ENCODE data around the gene RNF32. TPM values are rescaled to one million over a fixed set of nuclear protein-coding genes. Genes with fewer than 3 reads are reported as not detected.

RNF32 gene
- total RNA-seq, 2 experiments from 2014 or later = 0.97 to 2.2 TPM

DNA sequence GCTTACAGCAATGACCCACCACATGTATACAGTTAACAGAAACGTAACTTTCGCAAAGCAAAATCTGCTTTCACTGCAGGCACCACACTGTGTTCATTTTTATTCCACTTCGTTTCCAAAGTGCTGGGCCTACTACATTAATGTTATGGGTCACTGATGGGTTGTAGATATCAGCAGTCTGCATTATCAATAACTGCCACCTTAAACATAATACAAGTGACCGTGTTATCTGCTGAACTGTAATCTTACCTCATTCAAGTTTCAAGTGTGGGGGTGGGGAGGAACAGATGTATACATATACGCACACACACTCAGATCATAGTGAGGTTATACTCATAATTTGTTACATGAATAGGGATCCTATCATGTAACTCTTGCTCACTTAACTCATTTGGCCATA is 21.1 kb downstream of the RNF32 start:
- no peak overlapping the region for H3K27ac Mint-ChIP-seq
- no peaks in the 10 kb centered on the region for H3K4me1 Mint-ChIP-seq
- H3K27me3 Mint-ChIP-seq = peaks cover 11% of the 10 kb centered on the region
- H3K9me3 Mint-ChIP-seq = no peaks in the 10 kb centered on the region
- DNase-seq (no peak), ATAC-seq (ENCODE audit: low read depth) (no peak)
- POLR2A ChIA-PET = no interaction called here
- H3K36me3 Mint-ChIP-seq = no peaks in the 10 kb centered on the region
- H3K4me3 Mint-ChIP-seq = no peak overlapping the region

DNA sequence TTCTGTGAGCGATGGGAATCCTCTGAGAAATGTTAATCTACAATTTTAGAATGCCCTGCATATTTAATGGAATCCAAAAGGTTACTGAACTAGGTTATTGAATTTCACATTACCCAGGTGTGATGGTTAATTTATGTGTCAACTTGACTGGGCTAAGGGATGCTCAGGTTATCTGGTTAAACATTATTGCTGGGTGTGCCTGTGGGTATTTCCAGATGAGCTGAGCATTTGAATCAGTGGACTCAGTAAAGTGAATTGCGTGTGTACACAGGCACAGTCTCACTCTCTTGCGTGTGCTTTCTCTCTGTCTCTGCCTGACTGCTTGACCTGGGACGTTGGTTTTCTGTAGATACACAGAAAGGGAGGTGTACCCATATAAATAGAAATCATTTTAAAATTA is 21.7 kb downstream of the RNF32 start:
- POLR2A ChIA-PET = interaction anchor here (0.6 kb wide), 1 partner anchor 694 kb away, joined by 3 read pairs; no protein-coding TSS in a partner anchor
- H3K4me3 Mint-ChIP-seq = no peak overlapping the region
- ATAC-seq (ENCODE audit: low read depth) (no peak), DNase-seq (no peak)
- no peaks in the 10 kb centered on the region for H3K9me3 Mint-ChIP-seq
- H3K4me1 Mint-ChIP-seq = no peaks in the 10 kb centered on the region
- no peaks in the 10 kb centered on the region for H3K36me3 Mint-ChIP-seq
- no peak overlapping the region for H3K27ac Mint-ChIP-seq
- H3K27me3 Mint-ChIP-seq = peaks cover 11% of the 10 kb centered on the region

GRCh38 chr7:156665101-156665500 is 24.5 kb downstream of the RNF32 start:
- POLR2A ChIA-PET = no interaction called here
- ATAC-seq (ENCODE audit: low read depth) (no peak), DNase-seq (no peak)
- Mint-ChIP-seq H3K4me3 (no peak overlapping the region), H3K4me1 (no peaks in the 10 kb centered on the region), H3K9me3 (no peaks in the 10 kb centered on the region), H3K36me3 (peaks cover 2% of the 10 kb centered on the region), H3K27me3 (peaks cover 2% of the 10 kb centered on the region), H3K27ac (no peak overlapping the region)

GRCh38 chr7:156666368-156667109 is 26.0 kb downstream of the RNF32 start:
- Mint-ChIP-seq H3K27ac (no peak overlapping the region), H3K4me3 (no peak overlapping the region)
- ATAC-seq (ENCODE audit: low read depth) = no peak

GRCh38 chr7:156667110-156667426 is 26.5 kb downstream of the RNF32 start:
- no peak for ATAC-seq (ENCODE audit: low read depth)
- no peak for DNase-seq

More at GRCh38 chr7:156666368-156667109, 26.0 kb downstream of the RNF32 start:
- Mint-ChIP-seq H3K36me3 (peaks cover 2% of the 10 kb centered on the region), H3K27me3 (no peaks in the 10 kb centered on the region), H3K4me1 (no peaks in the 10 kb centered on the region), H3K9me3 (no peaks in the 10 kb centered on the region)
- no peak for DNase-seq
- POLR2A ChIA-PET = no interaction called here

GRCh38 chr7:156668130-156668741 is 27.7 kb downstream of the RNF32 start:
- POLR2A ChIA-PET = no interaction called here
- ATAC-seq (ENCODE audit: low read depth) (no peak), DNase-seq (no peak)
- Mint-ChIP-seq H3K4me3 (no peak overlapping the region), H3K27ac (no peak overlapping the region), H3K36me3 (peaks cover 2% of the 10 kb centered on the region), H3K9me3 (no peaks in the 10 kb centered on the region), H3K27me3 (no peaks in the 10 kb centered on the region), H3K4me1 (no peaks in the 10 kb centered on the region)

More at GRCh38 chr7:156667110-156667426, 26.5 kb downstream of the RNF32 start:
- Mint-ChIP-seq H3K4me1 (no peaks in the 10 kb centered on the region), H3K4me3 (no peak overlapping the region), H3K27me3 (no peaks in the 10 kb centered on the region), H3K27ac (no peak overlapping the region), H3K36me3 (peaks cover 2% of the 10 kb centered on the region), H3K9me3 (no peaks in the 10 kb centered on the region)
- POLR2A ChIA-PET = no interaction called here

- no peaks in the 10 kb centered on the region for H3K27me3 Mint-ChIP-seq
- H3K36me3 Mint-ChIP-seq = peaks cover 2% of the 10 kb centered on the region
- no peaks in the 10 kb centered on the region for H3K9me3 Mint-ChIP-seq
- no peak overlapping the region for H3K27ac Mint-ChIP-seq
- no peak for ATAC-seq (ENCODE audit: low read depth)
- no peak for DNase-seq
- POLR2A ChIA-PET = no interaction called here
- no peaks in the 10 kb centered on the region for H3K4me1 Mint-ChIP-seq
- H3K4me3 Mint-ChIP-seq = no peak overlapping the region
Observed at GRCh38 chr7:156669035-156669828, 28.7 kb downstream of the RNF32 start.

DNA sequence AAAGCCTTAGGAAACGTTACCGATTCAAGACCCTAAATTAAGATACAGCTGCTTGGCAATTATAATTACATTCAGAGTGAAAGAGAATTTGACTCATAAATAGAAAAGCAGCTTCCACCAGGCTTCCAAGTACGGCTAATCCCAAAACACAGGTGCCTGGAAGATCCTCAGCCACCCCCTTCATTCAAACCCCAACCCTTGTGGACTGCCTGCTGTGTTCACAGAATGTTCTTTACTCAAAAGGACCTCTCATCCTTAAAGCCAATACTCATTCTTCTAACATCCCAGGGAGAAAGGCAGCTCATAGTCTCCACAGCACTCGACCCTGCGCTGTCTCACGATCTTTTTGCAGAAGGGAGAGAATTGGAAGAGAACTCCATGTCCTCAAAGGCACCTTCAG is 32.9 kb downstream of the RNF32 start:
- Mint-ChIP-seq H3K9me3 (no peaks in the 10 kb centered on the region), H3K27me3 (no peaks in the 10 kb centered on the region), H3K4me3 (no peak overlapping the region), H3K27ac (no peak overlapping the region), H3K36me3 (peaks cover 8% of the 10 kb centered on the region), H3K4me1 (no peaks in the 10 kb centered on the region)
- no peak for ATAC-seq (ENCODE audit: low read depth)
- no peak for DNase-seq
- POLR2A ChIA-PET = no interaction called here

- POLR2A ChIA-PET = no interaction called here
- ATAC-seq (ENCODE audit: low read depth) (no peak), DNase-seq (no peak)
- H3K9me3 Mint-ChIP-seq = no peaks in the 10 kb centered on the region
- H3K36me3 Mint-ChIP-seq = peaks cover 8% of the 10 kb centered on the region
- no peak overlapping the region for H3K4me3 Mint-ChIP-seq
- no peaks in the 10 kb centered on the region for H3K4me1 Mint-ChIP-seq
- no peak overlapping the region for H3K27ac Mint-ChIP-seq
- no peaks in the 10 kb centered on the region for H3K27me3 Mint-ChIP-seq
Observed at GRCh38 chr7:156673902-156674301, 33.3 kb downstream of the RNF32 start.

DNA sequence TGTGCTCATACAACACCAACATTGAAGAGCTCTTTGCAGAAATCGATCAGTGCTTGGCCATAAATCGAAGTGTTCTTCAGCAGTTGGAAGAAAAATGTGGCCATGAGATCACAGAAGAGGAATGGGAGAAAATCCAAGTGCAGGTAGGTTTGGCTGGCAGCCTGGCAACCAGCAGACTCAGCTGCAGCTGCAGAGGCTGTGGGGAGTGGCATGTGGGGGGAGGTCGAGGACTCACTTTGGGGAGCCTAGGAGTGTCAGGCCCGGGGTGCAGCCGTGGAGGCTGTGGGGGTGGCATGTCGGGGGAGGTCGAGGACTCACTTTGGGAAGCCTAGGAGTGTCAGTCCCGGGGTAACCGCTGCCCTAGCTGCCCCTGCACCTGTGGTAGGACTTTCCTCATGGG is 35.1 kb downstream of the RNF32 start:
- DNase-seq = no peak
- peaks cover 3% of the 10 kb centered on the region for H3K4me1 Mint-ChIP-seq
- no peak for ATAC-seq (ENCODE audit: low read depth)
- H3K4me3 Mint-ChIP-seq = no peak overlapping the region
- no peaks in the 10 kb centered on the region for H3K27me3 Mint-ChIP-seq
- H3K27ac Mint-ChIP-seq = peak overlapping the region; percentile 30
- no peaks in the 10 kb centered on the region for H3K9me3 Mint-ChIP-seq
- POLR2A ChIA-PET = no interaction called here
- peaks cover 6% of the 10 kb centered on the region for H3K36me3 Mint-ChIP-seq

GRCh38 chr7:156676263-156676662 is 35.7 kb downstream of the RNF32 start:
- Mint-ChIP-seq H3K4me1 (peaks cover 3% of the 10 kb centered on the region), H3K27me3 (no peaks in the 10 kb centered on the region), H3K4me3 (no peak overlapping the region), H3K36me3 (peaks cover 6% of the 10 kb centered on the region), H3K9me3 (no peaks in the 10 kb centered on the region), H3K27ac (no peak overlapping the region)
- no peak for DNase-seq
- POLR2A ChIA-PET = no interaction called here
- no peak for ATAC-seq (ENCODE audit: low read depth)

GRCh38 chr7:156677374-156678054 is 36.9 kb downstream of the RNF32 start:
- no peak overlapping the region for H3K27ac Mint-ChIP-seq
- DNase-seq = no peak
- POLR2A ChIA-PET = no interaction called here
- H3K4me3 Mint-ChIP-seq = no peak overlapping the region
- peaks cover 6% of the 10 kb centered on the region for H3K36me3 Mint-ChIP-seq
- H3K9me3 Mint-ChIP-seq = no peaks in the 10 kb centered on the region
- peaks cover 3% of the 10 kb centered on the region for H3K4me1 Mint-ChIP-seq
- no peaks in the 10 kb centered on the region for H3K27me3 Mint-ChIP-seq
- ATAC-seq (ENCODE audit: low read depth) = no peak

GRCh38 chr7:156680281-156680680 is 39.7 kb downstream of the RNF32 start:
- no peak for ATAC-seq (ENCODE audit: low read depth)
- Mint-ChIP-seq H3K27me3 (no peaks in the 10 kb centered on the region), H3K9me3 (no peaks in the 10 kb centered on the region), H3K27ac (no peak overlapping the region), H3K4me3 (no peak overlapping the region), H3K4me1 (peaks cover 3% of the 10 kb centered on the region), H3K36me3 (peaks cover 4% of the 10 kb centered on the region)
- DNase-seq = no peak
- POLR2A ChIA-PET = no interaction called here

Measured in activated naive CD8-positive, alpha-beta T cell treated with anti-CD3 and anti-CD28 coated beads, Interleukin-2, amount 10 ng/mL, durations not matched to agents 7 days and 5 days (primary cell).